A549 treated with AZD9567 at 1 μM for 4 hours (cell line): ENCODE results near the gene RAB6A. TPM values are rescaled to one million over a fixed set of nuclear protein-coding genes. Genes with fewer than 3 reads are reported as not detected.

ENCODE experiments used
- total RNA-seq: library from RNA; stranded (reverse); fragments of 200-300 nt; extraction: Qiagen RNA extraction; gene quantifications from 5 replicates; pipeline ENCODE4 v1.2.3, GENCODE V29; 2022; ENCODE audit not compliant: insufficient read depth

RAB6A gene
- total RNA-seq, result 51.9 to 68.8 TPM (median 63.6 TPM) in 5 replicates

GRCh38 chr11:73760679-73761402, at the start of gene RAB6A:
RAB6A (minus strand) TSS chr11:73761074; CDS start chr11:73760635, 439 bp downstream.

GRCh38 chr11:73787643-73788558, 27.0 kb upstream of the RAB6A start, which contains the start of gene MRPL48:
MRPL48 (plus strand) TSS chr11:73787874; CDS start chr11:73787972, 98 bp downstream.

GRCh38 chr11:73645972-73646631, 114.8 kb downstream of the RAB6A start, which contains the start of gene PLEKHB1:
PLEKHB1 (plus strand) TSS chr11:73646581; CDS start chr11:73646609, 28 bp downstream.

Other genes starting within 250 kb of the RAB6A start
- 9.7 to 14.3 TPM (median 13.1 TPM) in 5 replicates for gene FAM168A, start 163.0 kb downstream of the RAB6A start, total RNA-seq
- gene PLEKHB1, start 114.5 kb downstream of the RAB6A start, total RNA-seq, result 0.62 to 1.2 TPM (median 0.88 TPM) in 4 of 5 replicates, not detected in the other
- 48.4 to 60.2 TPM (median 49.3 TPM) in 5 replicates for gene MRPL48, start 26.8 kb upstream of the RAB6A start, total RNA-seq
- 112 to 136 TPM (median 130 TPM) in 5 replicates for gene COA4, start 115.8 kb upstream of the RAB6A start, total RNA-seq
- gene PAAF1, start 115.9 kb upstream of the RAB6A start, total RNA-seq, result 11.7 to 14.7 TPM (median 12.2 TPM) in 5 replicates
- 0.41 to 0.60 TPM (median 0.46 TPM) in 4 of 5 replicates, not detected in the other for gene DNAJB13, start 190.0 kb upstream of the RAB6A start, total RNA-seq
- gene UCP2, start 221.8 kb upstream of the RAB6A start, total RNA-seq, result 79.0 to 90.5 TPM (median 85.6 TPM) in 5 replicates
- 0.75 to 2.1 TPM (median 1.3 TPM) in 5 replicates for gene UCP3, start 248.0 kb upstream of the RAB6A start, total RNA-seq